ENCODE measurements around the gene CTTNBP2NL.

GRCh38 chr1:112444269-112444668 lies 48.3 kb downstream of the CTTNBP2NL start:
- no peak for TF ChIP-seq CTCF (IDR thresholded peaks at IDR 0.05)
- no peak for TF ChIP-seq POLR2A (IDR thresholded peaks at IDR 0.05)

Data from right lobe of liver (tissue), 4 donors.